Mesendoderm (in vitro differentiated cells): ENCODE data around the gene PI4K2A.
A peak's percentile ranks its signal among the peaks of the same experiment; 100 is the strongest.
"Not testable (repeated sequence)": the region's sequence is repeated elsewhere in the genome, so short reads cannot be mapped to it uniquely, and the experiment has no call there.

Experiments
- DNase-seq: peaks from one replicate; pipeline ENCODE4 v3.0.0; 2013
- H2AK5ac ChIP-seq: 2 replicates; pipeline ENCODE4 v1.6.1; 2013; ENCODE audit warnings: low read length, inconsistent platforms
- H2BK120ac ChIP-seq: 2 replicates; pipeline ENCODE4 v1.6.1; 2013; ENCODE audit warnings: low read depth, mild to moderate bottlenecking, low read length, moderate library complexity, mixed read lengths
- H2BK15ac ChIP-seq: replicated peaks from 2 replicates; pipeline ENCODE4 v1.6.1; 2013; ENCODE audit warnings: low read depth, mild to moderate bottlenecking, moderate library complexity
- H2BK5ac ChIP-seq: 2 replicates; pipeline ENCODE4 v1.6.1; 2013; ENCODE audit warnings: low read length, inconsistent platforms
- H3K18ac ChIP-seq: 2 replicates; pipeline ENCODE4 v1.6.1; 2013; ENCODE audit warnings: mild to moderate bottlenecking, low read length, mixed read lengths
- H3K23ac ChIP-seq: one replicate; pipeline ENCODE4 v1.6.1; 2013; ENCODE audit warnings: low read length
- H3K27ac ChIP-seq: 2 replicates; pipeline ENCODE4 v1.5.1; 2013; ENCODE audit warnings: low read depth, mild to moderate bottlenecking, inconsistent platforms, low read length, moderate library complexity
- H3K27me3 ChIP-seq: 2 replicates; pipeline ENCODE4 v1.6.1; 2013; ENCODE audit warnings: low read length, control low read depth, mild to moderate bottlenecking, inconsistent platforms; ENCODE audit not compliant: insufficient read depth, poor library complexity
- H3K36me3 ChIP-seq: 2 replicates; pipeline ENCODE4 v1.6.1; 2013; ENCODE audit warnings: low read length, inconsistent platforms; ENCODE audit not compliant: control insufficient read depth, insufficient read depth
- H3K4ac ChIP-seq: one replicate; pipeline ENCODE4 v1.6.1; 2013; ENCODE audit warnings: low read depth, mild to moderate bottlenecking, low read length, moderate library complexity
- H3K4me1 ChIP-seq: 2 replicates; pipeline ENCODE4 v1.6.1; 2013; ENCODE audit warnings: low read depth, low read length, inconsistent platforms; ENCODE audit not compliant: control insufficient read depth
- H3K4me2 ChIP-seq: 2 replicates; pipeline ENCODE4 v1.6.1; 2013; ENCODE audit warnings: low read length
- H3K4me3 ChIP-seq: 2 replicates; pipeline ENCODE4 v1.5.1; 2013; ENCODE audit warnings: mild to moderate bottlenecking, low read length
- H3K56ac ChIP-seq: one replicate; pipeline ENCODE4 v1.6.1; 2013; ENCODE audit warnings: low read length
- H3K79me1 ChIP-seq: 2 replicates; pipeline ENCODE4 v1.6.1; 2013; ENCODE audit warnings: low read length, inconsistent platforms
- H3K79me2 ChIP-seq: 2 replicates; pipeline ENCODE4 v1.6.1; 2013; ENCODE audit warnings: mild to moderate bottlenecking, low read length; ENCODE audit not compliant: control insufficient read depth, insufficient read depth
- H3K9ac ChIP-seq: 2 replicates; pipeline ENCODE4 v1.6.1; 2013; ENCODE audit warnings: low read length, inconsistent platforms
- H4K5ac ChIP-seq: one replicate; pipeline ENCODE4 v1.6.1; 2013; ENCODE audit warnings: low read length
- H4K8ac ChIP-seq: one replicate; pipeline ENCODE4 v1.6.1; 2013; ENCODE audit warnings: low read depth, mild to moderate bottlenecking, control low read depth, low read length, moderate library complexity
- WGBS: extraction: QIAGEN DNeasy Blood & Tissue Kit; methylation state at CpG from one replicate; pipeline ENCODE4 v1.1.7; 2013; ENCODE audit warnings: low lambda C conversion rate, missing lambda C conversion rate; ENCODE audit not compliant: insufficient coverage; ENCODE audit errors: extremely low coverage; 5-methylcytosine and 5-hydroxymethylcytosine counted together

The PI4K2A gene

GRCh38 chr10:97633921-97634320, 6.5 kb upstream of the PI4K2A start:
- H3K4me1 ChIP-seq = no peaks in the 10 kb centered on the region
- H4K5ac ChIP-seq = no peak overlapping the region
- no CpG with 5 or more reads among the region's 8 CpGs for WGBS
- no peak overlapping the region for H3K18ac ChIP-seq
- DNase-seq = peak; percentile 59
- H3K4me2 ChIP-seq = peak overlapping the region; percentile 73
- peak overlapping the region; percentile 65 for H4K8ac ChIP-seq
- no peaks in the 10 kb centered on the region for H3K79me1 ChIP-seq
- no peak overlapping the region for H2BK15ac ChIP-seq
- H3K23ac ChIP-seq = no peak overlapping the region
- no peak overlapping the region for H3K4ac ChIP-seq
- no peaks in the 10 kb centered on the region for H3K79me2 ChIP-seq
- peak overlapping the region; percentile 95 for H3K56ac ChIP-seq
- H2AK5ac ChIP-seq = no peak overlapping the region
- no peak overlapping the region for H3K4me3 ChIP-seq
- no peaks in the 10 kb centered on the region for H3K27me3 ChIP-seq
- peak overlapping the region; percentile 76 for H3K9ac ChIP-seq
- no peak overlapping the region for H2BK5ac ChIP-seq
- no peak overlapping the region for H2BK120ac ChIP-seq
- H3K27ac ChIP-seq = no peak overlapping the region
- H3K36me3 ChIP-seq = no peaks in the 10 kb centered on the region

- Histone ChIP-seq H3K56ac (no peak overlapping the region), H3K79me2 (no peaks in the 10 kb centered on the region), H3K27me3 (no peaks in the 10 kb centered on the region), H2BK5ac (no peak overlapping the region), H3K4me2 (no peak overlapping the region), H4K8ac (no peak overlapping the region), H3K36me3 (no peaks in the 10 kb centered on the region), H2AK5ac (no peak overlapping the region), H4K5ac (no peak overlapping the region), H3K23ac (no peak overlapping the region), H2BK15ac (no peak overlapping the region), H3K79me1 (no peaks in the 10 kb centered on the region), H2BK120ac (no peak overlapping the region), H3K4ac (no peak overlapping the region), H3K4me1 (no peaks in the 10 kb centered on the region), H3K27ac (no peak overlapping the region), H3K9ac (no peak overlapping the region), H3K18ac (no peak overlapping the region), H3K4me3 (no peak overlapping the region)
- no CpG with 5 or more reads among the region's 1 CpG for WGBS
- DNase-seq = no peak
These were observed 4.9 kb upstream of the PI4K2A start for GRCh38 chr10:97635577-97635976.

GRCh38 chr10:97639090-97639489, 1.4 kb upstream of the PI4K2A start:
- not testable (repeated sequence) for H2BK15ac ChIP-seq, H4K8ac ChIP-seq, H2BK120ac ChIP-seq, DNase-seq, H3K27me3 ChIP-seq, H3K4ac ChIP-seq, H4K5ac ChIP-seq, H3K4me2 ChIP-seq, H3K27ac ChIP-seq, H3K36me3 ChIP-seq, H3K18ac ChIP-seq, H3K23ac ChIP-seq, H3K56ac ChIP-seq, H2AK5ac ChIP-seq, H3K4me1 ChIP-seq, H2BK5ac ChIP-seq, H3K9ac ChIP-seq, H3K4me3 ChIP-seq
- no CpG with 5 or more reads among the region's 3 CpGs for WGBS
- Histone ChIP-seq H3K79me2 (peaks cover 15% of the 10 kb centered on the region), H3K79me1 (peaks cover 13% of the 10 kb centered on the region)

DNA sequence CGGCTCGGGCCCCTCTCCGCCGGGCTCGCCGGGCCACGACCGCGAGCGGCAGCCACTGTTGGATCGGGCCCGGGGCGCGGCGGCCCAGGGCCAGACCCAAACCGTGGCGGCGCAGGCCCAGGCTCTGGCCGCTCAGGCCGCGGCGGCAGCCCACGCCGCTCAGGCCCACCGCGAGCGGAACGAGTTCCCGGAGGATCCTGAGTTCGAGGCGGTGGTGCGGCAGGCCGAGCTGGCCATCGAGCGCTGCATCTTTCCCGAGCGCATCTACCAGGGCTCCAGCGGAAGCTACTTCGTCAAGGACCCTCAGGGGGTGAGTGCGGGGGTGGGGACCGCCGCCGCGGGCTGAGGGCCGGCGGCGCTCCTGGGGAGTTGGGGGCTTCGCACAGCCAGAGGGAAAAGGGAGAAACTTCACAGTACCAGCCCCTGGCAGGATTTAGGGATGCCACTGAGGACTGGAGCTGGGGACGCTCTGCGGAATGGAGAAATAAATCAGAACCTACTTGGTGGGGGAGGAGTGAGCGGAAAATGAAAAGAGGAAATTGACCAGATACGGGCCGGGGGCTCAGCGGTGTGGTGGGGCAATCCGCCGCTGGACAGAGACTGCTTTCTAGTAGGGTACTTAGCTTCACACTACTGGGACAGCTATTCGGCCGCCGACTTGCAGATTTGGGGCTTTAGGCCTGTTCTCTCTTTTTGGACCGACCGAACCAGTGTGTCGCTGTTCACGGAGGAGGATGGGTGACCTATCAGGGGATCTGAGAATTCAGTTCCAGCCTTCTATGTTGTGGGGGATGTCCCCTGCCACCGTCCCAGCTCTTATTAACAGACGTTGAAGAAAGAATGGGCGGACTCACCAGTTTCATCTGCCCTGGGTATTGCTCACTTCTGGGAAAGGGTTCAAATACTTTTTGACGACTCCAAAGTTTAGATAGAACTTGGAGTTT, 669 bp downstream of the PI4K2A start:
- H3K9ac ChIP-seq = peak overlapping the region; percentile 92
- peak overlapping the region; percentile 99 for H3K23ac ChIP-seq
- peak; percentile 70 for DNase-seq
- no peaks in the 10 kb centered on the region for H3K27me3 ChIP-seq
- H3K79me2 ChIP-seq = peaks cover 19% of the 10 kb centered on the region
- H2BK120ac ChIP-seq = no peak overlapping the region
- no peak overlapping the region for H4K5ac ChIP-seq
- H3K56ac ChIP-seq = peak overlapping the region; percentile 95
- no peak overlapping the region for H3K4ac ChIP-seq
- no CpG with 5 or more reads among the region's 67 CpGs for WGBS
- no peak overlapping the region for H2BK5ac ChIP-seq
- H2BK15ac ChIP-seq = no peak overlapping the region
- H3K79me1 ChIP-seq = peaks cover 17% of the 10 kb centered on the region
- H3K4me1 ChIP-seq = no peaks in the 10 kb centered on the region
- peak overlapping the region; percentile 20 for H3K18ac ChIP-seq
- no peak overlapping the region for H2AK5ac ChIP-seq
- no peak overlapping the region for H4K8ac ChIP-seq
- H3K27ac ChIP-seq = peak overlapping the region; percentile 5
- peaks cover 7% of the 10 kb centered on the region for H3K36me3 ChIP-seq
- H3K4me2 ChIP-seq = peak overlapping the region; percentile 81
- H3K4me3 ChIP-seq = peak overlapping the region; percentile 67

DNA sequence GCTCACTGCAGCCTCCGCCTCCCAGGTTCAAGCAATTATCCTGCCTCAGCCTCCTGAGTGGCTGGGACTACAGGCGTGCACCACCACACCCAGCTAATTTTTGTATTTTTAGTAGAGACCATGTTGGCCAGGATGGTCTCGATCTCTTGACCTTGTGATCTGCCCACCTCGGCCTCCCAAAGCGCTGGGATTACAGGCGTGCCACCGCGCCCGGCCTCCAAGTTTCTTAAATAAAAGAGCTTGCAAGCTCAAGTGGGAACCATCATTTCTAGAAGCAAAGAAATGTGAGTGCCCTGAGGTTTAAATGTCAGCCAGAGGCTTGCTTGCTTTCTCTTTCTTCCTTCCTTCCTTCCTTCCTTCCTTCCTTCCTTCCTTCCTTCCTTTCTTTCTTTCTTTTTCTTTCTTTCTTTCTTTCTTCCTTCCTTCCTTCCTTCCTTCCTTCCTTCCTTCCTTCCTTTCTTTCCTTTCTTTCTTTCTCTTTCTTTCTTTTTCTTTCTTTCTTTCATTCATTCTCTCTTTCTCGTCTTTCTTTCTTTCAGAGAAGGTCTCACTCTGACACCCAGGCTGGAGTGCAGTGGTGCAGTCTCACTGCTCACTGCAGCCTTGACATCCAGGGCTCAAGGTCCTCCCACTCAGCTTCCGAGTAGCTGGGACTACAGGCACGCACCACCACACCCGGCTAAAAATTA, 2.1 kb downstream of the PI4K2A start:
- H2AK5ac ChIP-seq, H3K27me3 ChIP-seq, H2BK15ac ChIP-seq, H3K36me3 ChIP-seq, H3K18ac ChIP-seq, H4K8ac ChIP-seq, DNase-seq, H3K4ac ChIP-seq, H2BK5ac ChIP-seq, H3K4me3 ChIP-seq, H3K4me1 ChIP-seq, H3K27ac ChIP-seq, H4K5ac ChIP-seq, H3K9ac ChIP-seq, H2BK120ac ChIP-seq, H3K23ac ChIP-seq, H3K56ac ChIP-seq, H3K4me2 ChIP-seq: not testable (repeated sequence)
- Histone ChIP-seq H3K79me2 (peaks cover 19% of the 10 kb centered on the region), H3K79me1 (peaks cover 18% of the 10 kb centered on the region)
- 92% methylated on average over 1 of the region's 13 CpGs for WGBS
